ENCODE data around the gene IFRD1.
A peak's percentile ranks its signal among the peaks of the same experiment; 100 is the strongest.
"Not testable (repeated sequence)": the region's sequence is repeated elsewhere in the genome, so short reads cannot be mapped to it uniquely, and the experiment has no call there.

IFRD1 gene

DNA sequence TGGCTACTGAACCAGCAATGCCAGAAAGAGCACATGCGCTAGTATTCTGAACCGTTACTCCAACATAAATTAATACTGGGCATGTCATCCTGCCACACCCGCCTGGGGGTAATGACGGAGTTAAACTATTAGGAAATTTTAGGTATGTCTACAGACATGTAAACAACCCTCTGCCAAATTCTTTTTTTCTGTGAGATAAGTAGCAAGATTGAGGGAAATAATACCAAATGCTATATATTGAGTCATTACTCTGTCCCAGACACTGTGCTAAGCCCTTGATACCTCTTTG, 37.9 kb downstream of the IFRD1 start:
- no peak for DNase-seq (ENCODE audit: low read depth)

DNA sequence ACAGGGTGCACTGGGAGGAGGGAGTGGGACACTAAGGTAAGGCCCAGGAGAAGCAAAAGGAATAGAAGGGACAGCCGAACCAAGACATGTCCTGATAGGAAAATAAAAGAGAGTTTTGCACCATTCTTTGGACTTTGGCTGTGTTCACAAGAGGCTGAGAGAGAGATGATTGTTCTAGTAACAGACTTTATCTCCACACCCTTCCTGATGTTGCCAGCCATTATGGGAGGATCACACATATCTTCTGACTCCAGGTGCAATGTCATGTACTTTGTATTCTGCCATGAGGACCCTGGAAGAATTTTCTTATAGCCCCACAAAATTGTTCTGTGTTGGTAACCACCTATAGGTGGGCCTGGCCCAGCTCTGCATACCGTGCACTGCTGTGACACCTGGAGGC, 41.9 kb downstream of the IFRD1 start:
- DNase-seq (ENCODE audit: low read depth): no peak

GRCh38 chr7:112494656-112495055, 44.4 kb downstream of the IFRD1 start:
- no peak for DNase-seq (ENCODE audit: low read depth)

GRCh38 chr7:112495156-112495788, 45.0 kb downstream of the IFRD1 start:
- DNase-seq (ENCODE audit: low read depth): no peak

GRCh38 chr7:112495810-112496462, 45.7 kb downstream of the IFRD1 start:
- DNase-seq (ENCODE audit: low read depth): peak; percentile 57

DNA sequence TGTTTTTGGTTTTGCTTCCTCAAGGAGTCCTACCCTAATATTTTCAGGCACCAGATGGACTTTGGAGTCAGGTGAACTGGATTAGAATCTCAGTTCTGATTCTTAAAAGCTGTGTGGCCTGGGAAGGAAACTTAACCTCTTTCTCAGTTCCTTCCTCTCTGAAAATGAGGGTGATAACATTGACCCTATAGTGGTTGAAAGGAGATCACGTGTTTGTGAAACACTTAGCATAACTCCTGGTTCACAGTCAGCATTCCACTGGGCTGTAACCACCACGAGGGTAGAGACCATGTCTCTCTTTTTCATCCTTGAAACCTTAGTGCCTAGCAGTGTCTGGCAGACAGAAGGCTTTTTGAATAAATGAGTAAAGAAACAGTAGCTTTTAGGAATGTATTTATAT, 47.2 kb downstream of the IFRD1 start:
- peak; percentile 30 for DNase-seq (ENCODE audit: low read depth)

- no peak for DNase-seq (ENCODE audit: low read depth)
Observed at GRCh38 chr7:112500619-112501018, 50.4 kb downstream of the IFRD1 start.

DNA sequence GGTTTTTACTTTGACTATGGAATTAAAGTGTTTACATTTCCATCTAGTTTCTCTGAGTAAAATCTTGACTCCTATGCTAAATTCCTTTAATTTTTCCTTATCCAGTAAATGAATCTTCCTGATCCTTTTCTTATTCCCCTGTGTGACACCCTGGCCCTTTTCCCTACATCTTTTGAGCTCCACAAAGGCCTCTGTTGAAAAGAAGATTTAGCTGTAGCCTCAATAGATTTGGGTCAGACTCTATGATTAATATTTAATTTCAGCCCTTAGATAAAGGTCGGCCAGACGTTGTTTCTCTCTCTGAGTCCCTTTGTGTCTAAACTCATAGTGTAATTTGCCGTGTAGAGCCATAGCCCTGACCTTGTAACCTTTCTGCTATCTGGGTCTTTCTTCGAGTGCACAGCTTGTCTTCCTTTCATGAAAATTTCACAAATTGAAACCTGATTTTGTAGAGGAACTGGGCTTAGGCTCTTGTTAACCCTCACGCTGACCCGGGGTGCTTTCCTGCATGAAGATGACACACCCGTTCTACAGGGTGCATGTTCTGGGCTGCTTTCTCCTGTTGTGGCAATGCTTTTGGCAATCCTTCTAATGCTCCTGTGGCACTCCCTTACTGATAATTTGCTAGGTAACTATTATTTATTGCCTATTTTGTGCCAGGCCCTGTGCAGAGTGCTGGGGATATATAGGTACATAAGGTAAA, 51.7 kb downstream of the IFRD1 start:
- DNase-seq (ENCODE audit: low read depth): no peak

DNA sequence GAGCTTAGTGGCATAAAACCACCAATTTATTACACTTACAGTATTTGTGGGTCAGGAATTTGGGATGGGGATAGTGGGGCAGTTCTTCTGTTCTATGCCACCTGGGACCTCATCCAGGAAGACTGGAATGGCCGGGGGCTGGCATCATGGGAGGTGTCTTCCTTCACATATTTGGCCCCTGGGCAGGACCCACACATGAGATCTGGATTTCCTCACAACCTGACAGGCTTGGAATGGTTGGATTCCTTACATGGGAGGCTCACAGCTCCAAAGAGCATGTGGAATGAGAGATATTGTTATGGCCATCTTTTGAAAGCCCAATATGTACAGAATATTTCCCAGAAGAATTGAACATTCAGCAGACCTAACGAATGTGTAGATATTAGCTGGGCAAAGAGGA, 52.4 kb downstream of the IFRD1 start:
- DNase-seq (ENCODE audit: low read depth): no peak

- no peak for DNase-seq (ENCODE audit: low read depth)
Observed at GRCh38 chr7:112503361-112503972, 53.2 kb downstream of the IFRD1 start.

- no peak for DNase-seq (ENCODE audit: low read depth)
Observed at GRCh38 chr7:112504093-112504695, 53.9 kb downstream of the IFRD1 start.

DNA sequence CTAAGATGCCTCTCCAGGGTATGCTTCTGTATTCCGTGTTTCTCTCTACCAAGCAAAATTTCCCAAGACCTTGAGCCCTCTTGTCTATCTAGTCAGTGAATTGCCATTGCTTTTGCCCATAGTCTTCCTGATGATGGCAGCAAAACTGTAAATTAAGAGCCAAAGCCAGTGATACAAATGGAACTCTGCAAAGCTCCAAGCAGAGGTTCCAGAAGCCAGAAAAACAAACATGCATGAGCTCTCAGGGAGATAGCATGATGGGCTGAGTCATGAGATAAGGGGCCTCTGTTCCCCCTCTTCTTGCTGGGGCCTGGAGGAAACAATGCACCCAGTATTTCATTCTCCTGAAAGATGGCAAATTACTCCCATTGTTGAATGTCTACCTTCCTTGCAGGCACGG, 55.2 kb downstream of the IFRD1 start:
- no peak for DNase-seq (ENCODE audit: low read depth)

DNA sequence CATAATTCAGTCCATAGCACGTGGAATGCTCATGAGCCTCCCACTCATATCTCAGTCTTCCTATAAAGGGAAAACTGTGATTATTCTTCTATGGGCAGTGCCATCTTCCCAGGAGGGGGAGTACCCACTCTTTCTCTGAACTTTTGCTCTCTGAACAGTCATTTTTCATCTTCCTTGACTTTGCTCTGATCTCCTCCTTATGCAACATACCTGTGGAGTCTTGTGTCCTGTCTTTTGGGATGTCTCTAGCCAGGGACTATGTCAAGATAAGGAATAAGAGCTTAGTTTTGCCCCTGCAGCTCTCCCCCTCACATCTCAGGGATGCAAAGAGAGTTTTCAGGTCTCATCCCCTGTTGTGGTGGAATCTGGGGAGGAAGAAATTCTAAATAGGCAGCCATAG, 58.1 kb downstream of the IFRD1 start:
- no peak for DNase-seq (ENCODE audit: low read depth)

- no peak for DNase-seq (ENCODE audit: low read depth)
Observed at GRCh38 chr7:112509402-112509801, 59.1 kb downstream of the IFRD1 start.

GRCh38 chr7:112510001-112510742, 59.9 kb downstream of the IFRD1 start:
- peak; percentile 96 for DNase-seq (ENCODE audit: low read depth)

DNA sequence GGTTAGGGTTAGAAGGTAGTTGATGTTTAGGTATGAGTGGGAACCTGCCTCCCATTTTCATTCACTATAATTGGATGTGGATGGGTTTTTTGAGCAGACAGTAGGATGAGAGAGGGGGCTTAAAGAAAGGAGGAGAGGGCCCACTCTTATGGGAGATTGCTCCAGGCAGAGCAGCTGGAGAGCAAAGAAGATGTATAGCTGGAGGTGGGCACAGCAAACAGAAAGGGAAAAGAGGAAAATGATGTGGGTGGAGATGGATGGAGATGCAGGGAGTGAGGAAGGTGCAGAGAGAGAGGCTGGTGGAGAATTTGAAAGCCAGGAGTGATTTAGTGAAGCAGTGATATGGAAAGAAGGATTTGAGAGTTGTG, 60.5 kb downstream of the IFRD1 start:
- DNase-seq (ENCODE audit: low read depth): no peak

GRCh38 chr7:112511451-112512202, 61.4 kb downstream of the IFRD1 start:
- no peak for DNase-seq (ENCODE audit: low read depth)

DNA sequence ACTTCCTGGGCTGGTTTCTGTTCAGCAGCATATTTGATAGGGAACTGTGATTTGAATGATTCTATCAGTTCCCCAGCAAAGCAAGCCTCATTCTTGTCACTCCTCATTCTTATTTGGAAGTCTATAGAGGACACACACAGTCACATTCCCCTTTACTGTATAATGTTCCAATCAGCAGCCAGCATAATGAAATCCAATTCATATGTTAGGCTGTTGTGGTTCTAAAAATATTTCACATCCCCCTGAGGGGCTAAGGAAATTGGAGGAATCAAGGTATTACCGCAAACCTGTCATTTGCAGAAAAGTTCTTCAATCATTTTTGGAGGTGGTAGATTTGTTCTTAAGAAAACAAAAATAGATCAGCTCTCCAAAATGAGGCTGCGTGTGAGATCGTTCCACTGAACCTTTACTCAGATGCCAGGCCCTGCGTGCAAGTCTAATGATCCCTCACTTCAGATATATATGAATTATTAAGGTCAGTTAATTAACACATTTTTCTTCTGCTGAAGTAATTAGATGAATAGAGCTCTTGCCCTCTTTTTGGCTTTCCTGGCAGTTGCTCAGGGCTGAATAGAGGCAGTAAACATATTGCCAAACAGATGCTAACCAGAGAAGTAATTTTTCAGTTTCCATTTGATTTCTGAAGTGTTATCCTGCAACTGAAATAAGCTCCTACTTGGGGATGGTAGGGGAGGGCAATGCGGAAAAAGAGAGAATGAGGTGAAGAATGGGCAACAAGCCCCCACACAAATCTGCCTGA, 62.4 kb downstream of the IFRD1 start:
- DNase-seq (ENCODE audit: low read depth): no peak

DNA sequence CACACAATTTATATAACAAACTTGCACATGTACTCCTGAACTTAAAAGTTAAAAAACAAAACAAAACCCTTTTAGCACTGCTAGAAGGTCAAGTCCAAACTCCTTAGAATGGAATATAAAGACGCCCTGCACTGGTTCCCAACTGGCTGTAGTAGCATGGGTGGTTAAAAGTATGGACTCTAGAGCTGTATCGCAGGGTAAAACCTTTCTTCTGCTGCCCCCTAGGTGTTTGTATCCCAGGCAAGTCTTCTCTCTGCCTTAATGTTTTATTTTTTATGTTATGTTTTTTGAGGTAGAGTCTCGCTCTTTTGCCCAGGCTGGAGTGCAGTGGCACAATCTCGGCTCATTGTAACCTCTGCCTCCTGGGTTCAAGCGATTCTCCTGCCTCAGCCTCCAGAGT, 65.7 kb downstream of the IFRD1 start:
- DNase-seq (ENCODE audit: low read depth): peak; percentile 5

DNA sequence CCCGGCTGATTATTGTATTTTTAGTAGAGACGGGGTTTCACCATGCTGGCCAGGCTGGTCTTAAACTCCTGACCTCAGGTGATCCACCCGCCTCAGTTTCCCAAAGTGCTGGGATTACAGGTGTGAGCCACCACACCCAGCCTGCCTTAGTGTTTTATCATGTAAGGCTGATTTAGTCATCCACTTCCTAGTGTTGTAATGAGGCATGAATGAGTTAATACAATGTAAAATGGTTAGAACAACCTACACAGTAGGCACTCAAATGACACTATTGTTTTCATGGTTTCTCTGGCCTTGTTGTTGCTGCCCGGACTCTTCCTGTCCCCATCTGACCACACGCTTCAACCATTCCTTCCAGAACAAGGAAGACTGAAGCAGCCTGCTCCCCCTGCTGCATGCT, 66.2 kb downstream of the IFRD1 start:
- DNase-seq (ENCODE audit: low read depth): not testable (repeated sequence)

- DNase-seq (ENCODE audit: low read depth): no peak
Observed at GRCh38 chr7:112517487-112517886, 67.2 kb downstream of the IFRD1 start.
